GM23338 (cell line): Measurements from ENCODE around the gene FAT3. TPM values are rescaled to one million over a fixed set of nuclear protein-coding genes. Genes with fewer than 3 reads are reported as not detected.

Source experiments
- ATAC-seq: fragments of 200-7000 bp; cut with Tn5 transposase; 3 replicates; pipeline ENCODE4 v1.9.1; 2020
- DNase-seq: peaks from one replicate; pipeline ENCODE4 v3.0.0-alpha.2; 2015; ENCODE audit warnings: low spot score
- H2AFZ ChIP-seq: fragments of 200-600 bp; sonication (generic); 2 replicates; pipeline ENCODE4 v1.8.0; 2016; ENCODE audit warnings: antibody characterized with exemption, mild to moderate bottlenecking, moderate library complexity
- H3F3A ChIP-seq: fragments of 200-600 bp; sonication (generic); replicated peaks from 2 replicates; pipeline ENCODE4 v1.8.0; 2017; ENCODE audit warnings: antibody characterized with exemption, mixed run types, low read depth
- H3K27ac ChIP-seq: fragments of 200-600 bp; sonication (generic); 2 replicates; pipeline ENCODE4 v1.6.1; 2016; ENCODE audit warnings: low read depth
- H3K27me3 ChIP-seq: fragments of 200-600 bp; sonication (generic); 2 replicates; pipeline ENCODE4 v1.8.0; 2016; ENCODE audit warnings: mild to moderate bottlenecking, mixed run types, moderate library complexity; ENCODE audit not compliant: insufficient read depth
- H3K36me3 ChIP-seq: fragments of 200-600 bp; sonication (generic); 2 replicates; pipeline ENCODE4 v1.8.0; 2016; ENCODE audit warnings: mild to moderate bottlenecking; ENCODE audit not compliant: insufficient read depth
- H3K4me1 ChIP-seq: fragments of 200-600 bp; sonication (generic); 2 replicates; pipeline ENCODE4 v1.8.0; 2016; ENCODE audit warnings: mild to moderate bottlenecking, moderate library complexity; ENCODE audit not compliant: insufficient read depth
- H3K4me2 ChIP-seq: fragments of 200-600 bp; sonication (generic); 2 replicates; pipeline ENCODE4 v1.7.1; 2017; ENCODE audit warnings: mixed run types
- H3K4me3 ChIP-seq: fragments of 200-600 bp; sonication (generic); 2 replicates; pipeline ENCODE4 v1.6.1; 2016; ENCODE audit warnings: mixed run types
- H3K79me2 ChIP-seq: fragments of 200-600 bp; sonication (generic); replicated peaks from 2 replicates; pipeline ENCODE4 v1.8.0; 2017; ENCODE audit warnings: mild to moderate bottlenecking; ENCODE audit not compliant: insufficient read depth
- H3K9me2 ChIP-seq: fragments of 200-600 bp; sonication (generic); 2 replicates; pipeline ENCODE4 v1.8.0; 2017; ENCODE audit not compliant: insufficient read depth
- H4K20me1 ChIP-seq: fragments of 200-600 bp; sonication (generic); replicated peaks from 2 replicates; pipeline ENCODE4 v1.8.0; 2017; ENCODE audit warnings: mild to moderate bottlenecking; ENCODE audit not compliant: insufficient read depth
- H3K27ac Mint-ChIP-seq: 2 replicates; pipeline ENCODE4 v1.8.0; 2020; ENCODE audit warnings: inconsistent platforms, mild to moderate bottlenecking, moderate library complexity, mixed read lengths
- H3K27me3 Mint-ChIP-seq: 3 replicates; pipeline ENCODE4 v1.8.0; 2022; ENCODE audit warnings: low read depth, mild to moderate bottlenecking, moderate library complexity, mixed read lengths, inconsistent platforms; ENCODE audit not compliant: insufficient read depth, poor library complexity
- H3K36me3 Mint-ChIP-seq: 3 replicates; pipeline ENCODE4 v1.8.0; 2021; ENCODE audit warnings: low read depth, mild to moderate bottlenecking, inconsistent platforms, moderate library complexity, mixed read lengths
- H3K4me1 Mint-ChIP-seq: 3 replicates; pipeline ENCODE4 v1.8.0; 2020; ENCODE audit warnings: mild to moderate bottlenecking, inconsistent platforms, mixed read lengths
- H3K4me3 Mint-ChIP-seq: 3 replicates; pipeline ENCODE4 v1.8.0; 2021; ENCODE audit warnings: moderate library complexity, mild to moderate bottlenecking, inconsistent platforms, mixed read lengths
- H3K9me3 Mint-ChIP-seq: 3 replicates; pipeline ENCODE4 v1.8.0; 2020; ENCODE audit warnings: moderate library complexity, mild to moderate bottlenecking, inconsistent platforms, mixed read lengths
- CREB1 ChIP-seq: fragments of 250-450 bp; sonication (Bioruptor Pico); IDR thresholded peaks from 2 replicates; pipeline ENCODE4 v1.5.0; 2020; ENCODE audit warnings: low read depth, mild to moderate bottlenecking, moderate library complexity
- CTCF ChIP-seq, 2 experiments: fragments of 200-600 bp in 1 of 2; sonication (generic) in 1 of 2; conservative IDR thresholded peaks; 2 replicates each; pipeline versions ENCODE4 v1.5.1 to v1.6.1; 2016 to 2017; ENCODE audit warnings: antibody characterized with exemption in 2 of 2, low read depth in 2 of 2, mild to moderate bottlenecking in 2 of 2, moderate library complexity in 1 of 2
- ETS1 ChIP-seq: IDR thresholded peaks from 2 replicates; pipeline ENCODE4 v1.6.1; 2016; ENCODE audit warnings: antibody characterized with exemption
- EZH2 ChIP-seq: fragments of 200-600 bp; sonication (generic); IDR thresholded peaks from one replicate; pipeline ENCODE4 v1.8.0; 2017; ENCODE audit warnings: antibody characterized with exemption, mild to moderate bottlenecking, low read depth; ENCODE audit not compliant: unreplicated experiment
- EZH2phosphoT487 ChIP-seq: fragments of 200-600 bp; sonication (generic); IDR thresholded peaks from one replicate; pipeline ENCODE4 v1.8.1; 2018; ENCODE audit warnings: antibody characterized with exemption; ENCODE audit not compliant: unreplicated experiment
- JUNB ChIP-seq: IDR thresholded peaks from one replicate; pipeline ENCODE4 v1.6.1; 2016; ENCODE audit warnings: antibody characterized with exemption; ENCODE audit not compliant: unreplicated experiment
- NANOG ChIP-seq: IDR thresholded peaks from 2 replicates; pipeline ENCODE4 v1.6.1; 2016; ENCODE audit warnings: antibody characterized with exemption, borderline replicate concordance
- POLR2AphosphoS5 ChIP-seq: IDR thresholded peaks from 2 replicates; pipeline ENCODE4 v1.6.1; 2016; ENCODE audit warnings: antibody characterized with exemption, low read depth
- REST ChIP-seq: IDR thresholded peaks from one replicate; pipeline ENCODE4 v1.6.1; 2018; ENCODE audit warnings: antibody characterized with exemption; ENCODE audit not compliant: unreplicated experiment
- STAT1 ChIP-seq: IDR thresholded peaks from one replicate; pipeline ENCODE4 v1.6.1; 2016; ENCODE audit warnings: antibody characterized with exemption; ENCODE audit not compliant: unreplicated experiment
- ZNF114 ChIP-seq: fragments of 250-450 bp; sonication (Bioruptor Pico); IDR thresholded peaks from 2 replicates; pipeline ENCODE4 v1.5.0; 2020; ENCODE audit warnings: mild to moderate bottlenecking, moderate library complexity
- ZNF331 ChIP-seq: fragments of 250-450 bp; sonication (Bioruptor Pico); IDR thresholded peaks from 2 replicates; pipeline ENCODE4 v1.5.0; 2020; ENCODE audit warnings: low read depth, mild to moderate bottlenecking, moderate library complexity
- ZNF462 ChIP-seq: fragments of 250-450 bp; sonication (Bioruptor Pico); IDR thresholded peaks from 2 replicates; pipeline ENCODE4 v1.5.0; 2020; ENCODE audit warnings: mild to moderate bottlenecking, moderate library complexity
- polyA plus RNA-seq: library from polyadenylated mRNA; unstranded; fragments of >200 nt; fragmentation: Nextera tagmentation; extraction: Ambion mirVana; gene quantifications from 2 replicates; pipeline ENCODE4 v1.2.1, GENCODE V29; 2016
- total RNA-seq: library from RNA; depleted of rRNA; stranded (reverse); fragments of >200 nt; shearing (Covaris generic); gene quantifications from 2 replicates; pipeline ENCODE4 v1.2.3, GENCODE V29; 2014

Gene FAT3
- total and polyA plus RNA-seq, 2 experiments from 2014 or later = 9.0 to 78.0 TPM

GRCh38 chr11:92227230-92227814 lies 2.7 kb downstream of the FAT3 start:
- Histone ChIP-seq H2AFZ (0 out of 2 replicates have a peak overlapping the region, but pooled peaks have one; percentile 19), H3K4me3 (peak overlapping the region; percentile 90), H3K27me3 (peaks cover 20% of the 10 kb centered on the region), H3K4me1 (peaks cover 65% of the 10 kb centered on the region), H4K20me1 (no peaks in the 10 kb centered on the region), H3K4me2 (peak overlapping the region; percentile 98), H3K9me2 (no peaks in the 10 kb centered on the region), H3K27ac (peak overlapping the region; percentile 72), H3K79me2 (peaks cover 84% of the 10 kb centered on the region), H3F3A (peaks cover 13% of the 10 kb centered on the region; the same call in 1 of the 2 replicates), H3K36me3 (no peaks in the 10 kb centered on the region)
- no peak for ATAC-seq
- Mint-ChIP-seq H3K36me3 (peaks cover 10% of the 10 kb centered on the region; the same call in 2 of the 3 replicates), H3K4me1 (peaks cover 64% of the 10 kb centered on the region), H3K27me3 (peaks cover 21% of the 10 kb centered on the region), H3K4me3 (peak overlapping the region; percentile 93), H3K27ac (peak overlapping the region; percentile 82), H3K9me3 (peaks cover 3% of the 10 kb centered on the region; the same call in 2 of the 3 replicates)
- peak; percentile 51 for DNase-seq
- TF ChIP-seq ZNF331 (CRISPR knock-in tag) = no peak
- TF ChIP-seq ZNF462 = no peak
- no peak for TF ChIP-seq CREB1 (CRISPR knock-in tag)
- no peak for TF ChIP-seq NANOG
- no peak for TF ChIP-seq REST
- no peak for TF ChIP-seq JUNB
- TF ChIP-seq ZNF114 (CRISPR knock-in tag) = no peak
- TF ChIP-seq CTCF (conservative IDR thresholded peaks at IDR 0.05; ENCODE audit: low read depth in 2 of 2) = no peak
- no peak for TF ChIP-seq EZH2phosphoT487
- TF ChIP-seq EZH2 = no peak
- TF ChIP-seq STAT1 = no peak
- no peak for TF ChIP-seq POLR2AphosphoS5
- TF ChIP-seq ETS1 = no peak
